ENCODE measurements around the gene UGT2B10. TPM values are rescaled to one million over a fixed set of nuclear protein-coding genes. Genes with fewer than 3 reads are reported as not detected.
"Not testable (repeated sequence)": the region's sequence is repeated elsewhere in the genome, so short reads cannot be mapped to it uniquely, and the experiment has no call there.

Gene UGT2B10
- total RNA-seq, 1 experiment from 2014 or later, result 0.25 TPM

DNA sequence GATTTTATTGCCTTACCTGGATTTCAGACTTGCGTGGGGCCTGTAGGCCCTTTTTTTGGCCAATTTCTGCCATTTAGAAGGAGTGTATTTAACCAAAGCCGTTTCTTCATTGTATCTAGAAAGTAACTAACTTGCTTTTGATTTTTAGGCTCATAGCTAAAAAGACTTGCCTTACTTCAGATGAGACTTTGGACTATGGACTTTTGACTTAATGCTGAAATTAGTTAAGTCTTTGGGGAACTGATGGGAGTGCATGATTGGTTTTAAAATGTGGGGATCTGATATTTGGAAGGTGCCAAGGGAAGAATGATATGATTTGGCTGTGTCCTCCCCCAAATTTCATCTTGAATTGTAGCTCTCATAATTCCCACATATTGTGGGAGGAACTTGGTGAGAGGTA lies 7.7 kb upstream of the UGT2B10 start:
- Histone ChIP-seq H3K27me3 (replicated peaks; ENCODE audit: control insufficient read depth, insufficient read depth, low read length) (no peaks in the 10 kb centered on the region), H3K4me1 (no peaks in the 10 kb centered on the region; the same call in 1 of the 2 replicates), H3K4me3 (ENCODE audit: low read depth, low read length) (no peak overlapping the region), H3K9me3 (peaks cover 6% of the 10 kb centered on the region; the same call in 1 of the 2 replicates), H3K36me3 (ENCODE audit: control insufficient read depth, insufficient read depth, low read length) (no peaks in the 10 kb centered on the region)
- Mint-ChIP-seq H3K27ac (ENCODE audit: unreplicated experiment) (no peak overlapping the region), H3K4me3 (ENCODE audit: unreplicated experiment) (no peak overlapping the region), H3K27me3 (ENCODE audit: insufficient read depth, unreplicated experiment) (no peaks in the 10 kb centered on the region), H3K4me1 (ENCODE audit: low read depth, unreplicated experiment) (no peaks in the 10 kb centered on the region), H3K36me3 (ENCODE audit: insufficient read depth, unreplicated experiment) (peaks cover 11% of the 10 kb centered on the region), H3K9me3 (ENCODE audit: unreplicated experiment) (peaks cover 48% of the 10 kb centered on the region)
- no peak for DNase-seq
- CTCF ChIA-PET, result no interaction called here
- BruUV-seq (replicated peaks), result no TSS peak
- intact Hi-C loops (cut with micrococcal nuclease; ENCODE audit: unreplicated experiment), result no loop called here
- POLR2A ChIA-PET, result no interaction called here
- TF ChIP-seq, protein P1, sequence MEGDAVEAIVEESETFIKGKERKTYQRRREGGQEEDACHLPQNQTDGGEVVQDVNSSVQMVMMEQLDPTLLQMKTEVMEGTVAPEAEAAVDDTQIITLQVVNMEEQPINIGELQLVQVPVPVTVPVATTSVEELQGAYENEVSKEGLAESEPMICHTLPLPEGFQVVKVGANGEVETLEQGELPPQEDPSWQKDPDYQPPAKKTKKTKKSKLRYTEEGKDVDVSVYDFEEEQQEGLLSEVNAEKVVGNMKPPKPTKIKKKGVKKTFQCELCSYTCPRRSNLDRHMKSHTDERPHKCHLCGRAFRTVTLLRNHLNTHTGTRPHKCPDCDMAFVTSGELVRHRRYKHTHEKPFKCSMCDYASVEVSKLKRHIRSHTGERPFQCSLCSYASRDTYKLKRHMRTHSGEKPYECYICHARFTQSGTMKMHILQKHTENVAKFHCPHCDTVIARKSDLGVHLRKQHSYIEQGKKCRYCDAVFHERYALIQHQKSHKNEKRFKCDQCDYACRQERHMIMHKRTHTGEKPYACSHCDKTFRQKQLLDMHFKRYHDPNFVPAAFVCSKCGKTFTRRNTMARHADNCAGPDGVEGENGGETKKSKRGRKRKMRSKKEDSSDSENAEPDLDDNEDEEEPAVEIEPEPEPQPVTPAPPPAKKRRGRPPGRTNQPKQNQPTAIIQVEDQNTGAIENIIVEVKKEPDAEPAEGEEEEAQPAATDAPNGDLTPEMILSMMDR (IDR thresholded peaks at IDR 0.05; ENCODE audit: insufficient read depth in 1 of 2, low read depth in 1 of 2, low read length in 1 of 2, severe bottlenecking in 1 of 2, unreplicated experiment in 1 of 2), result no peak

DNA sequence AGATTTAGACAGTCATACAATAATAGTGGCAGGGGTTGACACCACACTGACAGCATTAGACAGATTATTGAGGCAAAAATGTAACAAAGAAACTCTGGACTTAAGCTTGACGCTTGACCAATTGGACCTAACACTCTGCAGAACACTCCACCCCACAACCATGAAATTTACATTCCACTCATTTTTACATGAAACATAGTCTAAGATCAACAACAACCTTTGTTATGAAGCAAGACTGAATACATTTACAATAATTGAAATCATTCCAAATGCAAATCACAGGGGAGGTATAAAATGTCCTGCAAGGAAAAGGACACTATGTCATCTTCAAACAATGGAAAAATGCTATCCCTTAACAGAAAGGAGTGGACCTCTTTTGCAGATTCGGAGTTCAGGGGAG lies 4.9 kb upstream of the UGT2B10 start:
- Histone ChIP-seq H3K36me3 (ENCODE audit: control insufficient read depth, insufficient read depth, low read length) (no peaks in the 10 kb centered on the region), H3K27me3 (replicated peaks; ENCODE audit: control insufficient read depth, insufficient read depth, low read length) (no peaks in the 10 kb centered on the region), H3K9me3 (peaks cover 6% of the 10 kb centered on the region; the same call in 1 of the 2 replicates), H3K4me1 (no peaks in the 10 kb centered on the region; the same call in 1 of the 2 replicates), H3K4me3 (ENCODE audit: low read depth, low read length) (no peak overlapping the region)
- DNase-seq, result no peak
- TF ChIP-seq, protein P1 (IDR thresholded peaks at IDR 0.05; ENCODE audit: insufficient read depth in 1 of 2, low read depth in 1 of 2, low read length in 1 of 2, severe bottlenecking in 1 of 2, unreplicated experiment in 1 of 2), result no peak
- BruUV-seq (replicated peaks), result no TSS peak
- H3K27me3 Mint-ChIP-seq (ENCODE audit: insufficient read depth, unreplicated experiment), result no peaks in the 10 kb centered on the region
- no peak overlapping the region for H3K27ac Mint-ChIP-seq (ENCODE audit: unreplicated experiment)
- H3K36me3 Mint-ChIP-seq (ENCODE audit: insufficient read depth, unreplicated experiment), result peaks cover 11% of the 10 kb centered on the region
- no peak overlapping the region for H3K4me3 Mint-ChIP-seq (ENCODE audit: unreplicated experiment)
- CTCF ChIA-PET, result no interaction called here
- H3K4me1 Mint-ChIP-seq (ENCODE audit: low read depth, unreplicated experiment), result no peaks in the 10 kb centered on the region
- POLR2A ChIA-PET, result no interaction called here
- intact Hi-C loops (cut with micrococcal nuclease; ENCODE audit: unreplicated experiment), result no loop called here
- peaks cover 41% of the 10 kb centered on the region for H3K9me3 Mint-ChIP-seq (ENCODE audit: unreplicated experiment)

DNA sequence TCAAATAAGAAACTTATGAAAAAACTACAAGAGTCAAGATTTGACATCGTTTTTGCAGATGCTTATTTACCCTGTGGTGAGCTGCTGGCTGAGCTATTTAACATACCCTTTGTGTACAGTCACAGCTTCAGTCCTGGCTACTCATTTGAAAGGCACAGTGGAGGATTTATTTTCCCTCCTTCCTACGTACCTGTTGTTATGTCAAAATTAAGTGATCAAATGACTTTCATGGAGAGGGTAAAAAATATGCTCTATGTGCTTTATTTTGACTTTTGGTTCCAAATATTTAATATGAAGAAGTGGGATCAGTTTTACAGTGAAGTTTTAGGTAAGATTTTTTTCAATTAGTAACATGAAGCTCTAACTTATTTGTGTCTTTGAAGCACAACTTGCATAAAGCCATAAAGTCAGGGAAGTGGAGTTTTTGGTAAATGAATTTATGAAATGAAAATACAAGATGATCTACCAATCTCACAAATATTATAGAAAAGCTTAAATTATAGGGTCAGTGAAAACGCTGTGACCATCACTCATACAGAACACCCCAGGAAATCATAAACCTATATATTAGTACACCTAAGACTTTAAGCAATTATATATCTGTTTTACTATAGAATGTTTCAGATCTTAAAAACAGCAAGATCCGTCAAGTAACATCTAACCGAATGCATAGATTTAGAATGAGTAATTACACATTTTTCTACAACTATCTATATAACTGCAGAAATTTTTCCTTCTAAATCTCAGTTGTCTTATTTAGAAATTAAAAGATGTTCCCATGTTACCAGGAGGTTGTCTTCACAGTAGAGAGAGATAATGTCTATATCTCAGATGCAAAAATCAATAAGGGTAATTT lies 844 bp downstream of the UGT2B10 start:
- BruUV-seq (replicated peaks); H3K4me3 ChIP-seq (ENCODE audit: low read depth, low read length); H3K4me3 Mint-ChIP-seq (ENCODE audit: unreplicated experiment); H3K27ac Mint-ChIP-seq (ENCODE audit: unreplicated experiment); CTCF ChIA-PET; H3K27me3 Mint-ChIP-seq (ENCODE audit: insufficient read depth, unreplicated experiment); H3K36me3 ChIP-seq (ENCODE audit: control insufficient read depth, insufficient read depth, low read length); DNase-seq; H3K4me1 ChIP-seq; H3K27me3 ChIP-seq (replicated peaks; ENCODE audit: control insufficient read depth, insufficient read depth, low read length); POLR2A ChIA-PET; H3K9me3 ChIP-seq; H3K36me3 Mint-ChIP-seq (ENCODE audit: insufficient read depth, unreplicated experiment): not testable (repeated sequence)
- H3K9me3 Mint-ChIP-seq (ENCODE audit: unreplicated experiment), result peaks cover 15% of the 10 kb centered on the region
- peaks cover 11% of the 10 kb centered on the region for H3K4me1 Mint-ChIP-seq (ENCODE audit: low read depth, unreplicated experiment)
- intact Hi-C loops (cut with micrococcal nuclease; ENCODE audit: unreplicated experiment), result loop anchor here (5.0 kb wide), 1 partner anchor 84 kb away; no protein-coding TSS in a partner anchor
